Measurements from ENCODE around the gene ABHD8.

ABHD8 gene

DNA sequence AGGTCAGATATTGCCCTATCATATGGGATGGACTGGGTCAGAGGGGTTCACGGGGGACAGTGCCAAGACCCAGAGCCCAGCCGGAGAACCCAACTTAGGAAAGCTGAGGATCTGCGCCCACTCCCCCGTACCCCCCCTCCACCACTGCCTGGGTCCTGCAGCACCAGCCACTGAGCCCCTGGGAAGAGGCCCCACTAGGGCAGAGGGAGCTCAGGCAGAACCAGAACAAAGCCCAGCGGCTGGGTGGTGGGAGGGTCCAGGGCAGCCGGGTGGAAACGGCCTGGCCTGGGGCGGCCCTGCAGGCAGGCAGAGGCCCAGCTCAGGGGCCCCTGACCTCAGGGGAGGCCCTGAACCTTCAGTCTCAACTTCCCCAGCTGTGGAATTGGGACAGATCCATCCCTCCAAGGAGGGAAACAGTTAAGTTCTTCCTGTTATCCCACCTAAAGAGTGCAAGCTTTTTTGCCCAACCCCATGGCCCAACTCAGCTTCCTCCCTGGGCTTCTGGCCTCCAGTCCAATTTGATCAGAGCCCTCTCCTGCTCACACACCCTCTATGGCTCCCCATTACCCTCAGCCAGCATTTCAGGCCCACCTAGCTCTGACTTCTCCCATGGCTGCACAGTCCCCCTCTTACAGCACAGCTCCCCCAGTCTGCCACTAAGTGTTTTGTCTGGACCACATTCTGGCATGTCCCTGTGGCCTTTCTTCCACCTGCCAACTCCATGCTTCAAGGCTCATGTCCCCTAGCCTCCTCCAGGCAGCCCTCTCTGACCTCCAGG lies 60.6 kb downstream of the ABHD8 start:
- DNase-seq (ENCODE audit: low read depth in 2 of 2): no peak

Measured in stimulated activated CD4-positive, alpha-beta T cell treated with anti-CD3 and anti-CD28 coated beads, Interleukin-4, amount 100 ng/mL, for 48 hours (primary cell).